ENCODE data around the gene TDG.
A peak's percentile ranks its signal among the peaks of the same experiment; 100 is the strongest.

TDG gene

DNA sequence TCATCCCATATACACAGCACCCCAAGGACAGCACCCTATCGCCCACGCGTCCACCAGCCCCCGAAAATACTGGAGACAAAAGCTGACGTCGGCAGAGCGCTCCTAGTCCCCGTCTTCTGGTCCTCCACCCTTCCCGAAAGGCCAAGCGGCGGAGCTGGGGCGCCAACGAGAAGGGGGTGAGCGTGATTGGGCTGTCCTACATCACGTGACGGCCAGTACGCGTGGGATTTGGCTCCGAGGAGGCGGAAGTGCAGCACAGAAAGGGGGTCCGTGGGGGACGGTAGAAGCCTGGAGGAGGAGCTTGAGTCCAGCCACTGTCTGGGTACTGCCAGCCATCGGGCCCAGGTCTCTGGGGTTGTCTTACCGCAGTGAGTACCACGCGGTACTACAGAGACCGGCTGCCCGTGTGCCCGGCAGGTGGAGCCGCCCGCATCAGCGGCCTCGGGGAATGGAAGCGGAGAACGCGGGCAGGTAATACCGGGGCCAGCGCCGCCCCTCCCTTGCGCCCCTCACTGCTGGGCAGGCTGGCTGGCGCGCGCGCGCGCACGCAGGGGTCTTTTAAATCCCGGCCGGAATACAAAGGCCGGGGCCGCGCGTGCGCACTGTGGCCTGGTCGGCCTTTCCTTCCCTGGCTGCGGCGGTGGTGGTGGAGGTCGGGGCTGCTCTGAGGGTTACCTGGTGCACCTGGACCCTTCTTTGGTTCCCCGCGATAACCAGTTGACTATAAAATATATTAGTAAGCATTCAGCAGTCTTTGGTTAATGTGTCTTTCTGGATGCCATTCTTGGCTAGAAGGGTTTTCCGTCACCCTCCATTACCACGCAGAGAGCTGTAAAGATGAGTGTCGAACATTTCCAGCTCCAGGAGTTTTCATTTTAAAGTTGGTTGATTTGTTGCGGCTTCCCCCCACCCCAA lies at the start of gene TDG:
Gene TDG (plus strand): TSS at position 283 of the 915 bp plus-strand sequence. CDS start 166 bp downstream, at position 449.
- Histone ChIP-seq H3K9me3 (ENCODE audit: low read length) (no peaks in the 10 kb centered on the region), H3K27ac (ENCODE audit: low read depth, low read length, poor library complexity, severe bottlenecking) (peak within 1 kb of the TSS; percentile 61), H4K20me1 (ENCODE audit: insufficient read depth, low read length) (no peaks in the 10 kb centered on the region), H3K4me2 (ENCODE audit: low read length) (peak within 1 kb of the TSS; percentile 77), H3K27me3 (ENCODE audit: insufficient read depth, low read length) (no peaks in the 10 kb centered on the region), H3K9me2 (ENCODE audit: low read depth, low read length) (no peaks in the 10 kb centered on the region), H3F3A (ENCODE audit: insufficient read depth, low read length) (no peaks in the 10 kb centered on the region), H3K36me3 (ENCODE audit: insufficient read depth, low read length) (no peaks in the 10 kb centered on the region; the same call in 1 of the 2 replicates), H3K79me2 (ENCODE audit: insufficient read depth, low read length) (peaks cover 53% of the 10 kb centered on the region), H2AFZ (ENCODE audit: low read length) (no peak within 1 kb of the TSS), H3K4me3 (ENCODE audit: low read depth, low read length, poor library complexity, severe bottlenecking) (peak within 1 kb of the TSS; percentile 81), H3K4me1 (ENCODE audit: insufficient read depth, low read length, severe bottlenecking) (peaks cover 20% of the 10 kb centered on the region), H3K9ac (ENCODE audit: low read length) (peak within 1 kb of the TSS; percentile 92)
- no peak for TF ChIP-seq EZH2 (IDR thresholded peaks at IDR 0.05; ENCODE audit: borderline replicate concordance, low read length)
- TF ChIP-seq, protein P1, sequence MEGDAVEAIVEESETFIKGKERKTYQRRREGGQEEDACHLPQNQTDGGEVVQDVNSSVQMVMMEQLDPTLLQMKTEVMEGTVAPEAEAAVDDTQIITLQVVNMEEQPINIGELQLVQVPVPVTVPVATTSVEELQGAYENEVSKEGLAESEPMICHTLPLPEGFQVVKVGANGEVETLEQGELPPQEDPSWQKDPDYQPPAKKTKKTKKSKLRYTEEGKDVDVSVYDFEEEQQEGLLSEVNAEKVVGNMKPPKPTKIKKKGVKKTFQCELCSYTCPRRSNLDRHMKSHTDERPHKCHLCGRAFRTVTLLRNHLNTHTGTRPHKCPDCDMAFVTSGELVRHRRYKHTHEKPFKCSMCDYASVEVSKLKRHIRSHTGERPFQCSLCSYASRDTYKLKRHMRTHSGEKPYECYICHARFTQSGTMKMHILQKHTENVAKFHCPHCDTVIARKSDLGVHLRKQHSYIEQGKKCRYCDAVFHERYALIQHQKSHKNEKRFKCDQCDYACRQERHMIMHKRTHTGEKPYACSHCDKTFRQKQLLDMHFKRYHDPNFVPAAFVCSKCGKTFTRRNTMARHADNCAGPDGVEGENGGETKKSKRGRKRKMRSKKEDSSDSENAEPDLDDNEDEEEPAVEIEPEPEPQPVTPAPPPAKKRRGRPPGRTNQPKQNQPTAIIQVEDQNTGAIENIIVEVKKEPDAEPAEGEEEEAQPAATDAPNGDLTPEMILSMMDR (IDR thresholded peaks at IDR 0.05; ENCODE audit: low read length) = no peak

DNA sequence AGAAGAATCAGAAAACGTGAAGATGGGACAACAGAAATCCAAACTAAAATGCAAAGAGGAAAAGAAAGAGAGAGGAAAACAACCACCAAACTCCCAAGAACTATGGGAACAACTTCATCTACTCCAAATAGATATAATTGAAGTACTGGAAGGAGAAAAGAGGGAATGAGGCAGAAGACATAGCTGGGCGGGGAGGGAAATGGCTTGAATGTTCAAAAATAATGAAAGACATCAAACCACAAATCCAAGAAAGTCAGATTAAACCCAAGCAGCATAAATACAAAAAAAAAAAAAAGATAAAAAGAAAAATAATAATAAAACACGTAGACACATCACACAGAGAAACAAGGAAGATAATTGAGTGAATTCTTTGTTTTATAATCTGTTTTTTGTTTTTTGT lies 47.8 kb upstream of the TDG start:
- Histone ChIP-seq H3F3A (ENCODE audit: insufficient read depth, low read length) (no peaks in the 10 kb centered on the region), H2AFZ (ENCODE audit: low read length) (no peak overlapping the region), H3K27ac (ENCODE audit: low read depth, low read length, poor library complexity, severe bottlenecking) (no peak overlapping the region), H4K20me1 (ENCODE audit: insufficient read depth, low read length) (no peaks in the 10 kb centered on the region), H3K9ac (ENCODE audit: low read length) (no peak overlapping the region), H3K4me2 (ENCODE audit: low read length) (no peak overlapping the region), H3K9me3 (ENCODE audit: low read length) (no peaks in the 10 kb centered on the region), H3K36me3 (ENCODE audit: insufficient read depth, low read length) (no peaks in the 10 kb centered on the region), H3K4me1 (ENCODE audit: insufficient read depth, low read length, severe bottlenecking) (no peaks in the 10 kb centered on the region), H3K79me2 (ENCODE audit: insufficient read depth, low read length) (no peaks in the 10 kb centered on the region), H3K4me3 (ENCODE audit: low read depth, low read length, poor library complexity, severe bottlenecking) (no peak overlapping the region), H3K9me2 (ENCODE audit: low read depth, low read length) (no peaks in the 10 kb centered on the region), H3K27me3 (ENCODE audit: insufficient read depth, low read length) (no peaks in the 10 kb centered on the region)
- TF ChIP-seq, protein P1 (IDR thresholded peaks at IDR 0.05; ENCODE audit: low read length) = no peak
- no peak for TF ChIP-seq EZH2 (IDR thresholded peaks at IDR 0.05; ENCODE audit: borderline replicate concordance, low read length)

DNA sequence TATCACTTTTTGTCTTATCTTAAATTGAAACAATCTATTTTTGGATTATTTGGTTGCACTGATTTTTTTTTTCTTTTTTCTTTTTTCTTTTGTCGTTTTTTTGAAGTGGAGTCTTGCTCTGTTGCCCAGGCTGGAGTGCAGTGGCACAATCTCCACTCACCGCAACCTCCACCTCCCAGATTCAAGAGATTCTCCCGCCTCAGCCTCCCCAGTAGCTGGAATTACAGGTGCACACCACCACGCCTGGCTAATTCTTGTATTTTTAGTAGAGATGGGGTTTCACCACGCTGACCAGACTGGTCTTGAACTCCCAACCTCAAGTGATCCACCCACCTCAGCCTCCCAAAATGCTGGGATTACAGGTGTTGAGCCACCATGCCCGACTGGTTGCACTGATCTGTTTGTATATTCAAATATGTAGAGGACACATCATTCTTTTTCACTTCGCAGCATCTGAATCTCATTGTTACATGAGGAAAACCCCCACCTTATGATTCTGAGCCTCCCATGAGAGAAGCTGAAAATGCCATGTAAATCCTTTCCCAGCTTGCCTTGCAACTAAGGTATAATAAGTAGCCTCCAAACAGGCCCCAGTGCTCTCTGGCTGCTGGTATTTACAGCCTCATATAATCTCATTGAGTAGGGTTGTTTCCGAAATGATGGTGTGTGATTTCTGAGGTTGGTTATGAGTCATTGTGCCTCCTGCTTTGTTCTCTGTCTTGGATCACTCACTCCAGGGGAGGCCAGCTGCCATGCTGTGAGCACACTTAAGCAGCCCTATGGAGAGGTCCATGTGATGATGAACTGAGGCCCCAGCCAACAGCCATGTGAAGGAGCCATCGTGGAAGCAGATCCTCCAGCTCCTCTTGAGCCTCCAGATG lies 40.7 kb upstream of the TDG start:
- no peaks in the 10 kb centered on the region for H3K9me2 ChIP-seq (ENCODE audit: low read depth, low read length)
- H3F3A ChIP-seq (ENCODE audit: insufficient read depth, low read length) = peaks cover 3% of the 10 kb centered on the region; the same call in 1 of the 2 replicates
- H3K4me2 ChIP-seq (ENCODE audit: low read length) = no peak overlapping the region
- H3K27ac ChIP-seq (ENCODE audit: low read depth, low read length, poor library complexity, severe bottlenecking) = no peak overlapping the region
- TF ChIP-seq, protein P1 (IDR thresholded peaks at IDR 0.05; ENCODE audit: low read length) = no peak
- no peak for TF ChIP-seq EZH2 (IDR thresholded peaks at IDR 0.05; ENCODE audit: borderline replicate concordance, low read length)
- no peaks in the 10 kb centered on the region for H3K79me2 ChIP-seq (ENCODE audit: insufficient read depth, low read length)
- no peaks in the 10 kb centered on the region for H3K27me3 ChIP-seq (ENCODE audit: insufficient read depth, low read length)
- H4K20me1 ChIP-seq (ENCODE audit: insufficient read depth, low read length) = no peaks in the 10 kb centered on the region
- no peaks in the 10 kb centered on the region for H3K9me3 ChIP-seq (ENCODE audit: low read length)
- H3K4me1 ChIP-seq (ENCODE audit: insufficient read depth, low read length, severe bottlenecking) = peaks cover 8% of the 10 kb centered on the region
- H3K9ac ChIP-seq (ENCODE audit: low read length) = no peak overlapping the region
- H3K4me3 ChIP-seq (ENCODE audit: low read depth, low read length, poor library complexity, severe bottlenecking) = no peak overlapping the region
- H2AFZ ChIP-seq (ENCODE audit: low read length) = no peak overlapping the region
- no peaks in the 10 kb centered on the region for H3K36me3 ChIP-seq (ENCODE audit: insufficient read depth, low read length)
